ENCODE data around the gene ITGA6.

DNA sequence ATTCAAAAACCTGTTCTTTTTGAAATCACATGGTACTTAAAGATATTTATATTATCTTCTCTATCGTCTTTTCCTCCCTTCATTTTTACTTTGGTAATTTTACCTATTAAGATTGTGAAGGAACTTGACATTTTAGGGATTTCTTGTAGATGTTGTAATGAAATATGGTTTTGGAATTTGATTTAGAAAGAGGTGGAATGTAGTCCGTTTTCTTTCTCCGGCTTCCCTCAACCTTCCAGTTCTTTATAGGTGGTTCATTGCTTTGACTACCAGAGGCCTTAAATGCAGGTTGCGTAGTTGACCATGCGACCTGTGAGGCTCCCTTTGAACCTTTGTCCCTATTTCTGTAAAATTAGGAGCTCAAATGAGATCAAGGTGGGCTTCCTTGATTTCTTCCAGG is 24.5 kb downstream of the ITGA6 start:
- TF ChIP-seq ISL1 (CRISPR knock-in tag; IDR thresholded peaks at IDR 0.05) (no peak), PPARA (CRISPR knock-in tag; IDR thresholded peaks at IDR 0.05; ENCODE audit: borderline replicate concordance) (no peak), ZC3H10 (CRISPR knock-in tag; IDR thresholded peaks at IDR 0.05) (no peak), ZNF565 (CRISPR knock-in tag; conservative IDR thresholded peaks at IDR 0.05; ENCODE audit: low read depth) (no peak), TOX (CRISPR knock-in tag; IDR thresholded peaks at IDR 0.05; ENCODE audit: borderline replicate concordance) (no peak), ZFP3 (CRISPR knock-in tag; IDR thresholded peaks at IDR 0.05) (no peak), CSDC2 (CRISPR knock-in tag; IDR thresholded peaks at IDR 0.05) (no peak), ZNF8 (CRISPR knock-in tag; IDR thresholded peaks at IDR 0.05) (no peak), BACH2 (CRISPR knock-in tag; IDR thresholded peaks at IDR 0.05; ENCODE audit: borderline replicate concordance) (no peak)
- TF ChIP-seq, protein P1, sequence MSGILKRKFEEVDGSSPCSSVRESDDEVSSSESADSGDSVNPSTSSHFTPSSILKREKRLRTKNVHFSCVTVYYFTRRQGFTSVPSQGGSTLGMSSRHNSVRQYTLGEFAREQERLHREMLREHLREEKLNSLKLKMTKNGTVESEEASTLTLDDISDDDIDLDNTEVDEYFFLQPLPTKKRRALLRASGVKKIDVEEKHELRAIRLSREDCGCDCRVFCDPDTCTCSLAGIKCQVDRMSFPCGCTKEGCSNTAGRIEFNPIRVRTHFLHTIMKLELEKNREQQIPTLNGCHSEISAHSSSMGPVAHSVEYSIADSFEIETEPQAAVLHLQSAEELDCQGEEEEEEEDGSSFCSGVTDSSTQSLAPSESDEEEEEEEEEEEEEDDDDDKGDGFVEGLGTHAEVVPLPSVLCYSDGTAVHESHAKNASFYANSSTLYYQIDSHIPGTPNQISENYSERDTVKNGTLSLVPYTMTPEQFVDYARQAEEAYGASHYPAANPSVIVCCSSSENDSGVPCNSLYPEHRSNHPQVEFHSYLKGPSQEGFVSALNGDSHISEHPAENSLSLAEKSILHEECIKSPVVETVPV (CRISPR knock-in tag; IDR thresholded peaks at IDR 0.05), result no peak
